HEK293 (cell line): Measurements from ENCODE around the gene PRRT2.

ENCODE experiments used
- ZNF747 ChIP-seq: fragments of 450-650 bp; formaldehyde crosslinking; IDR thresholded peaks from 2 replicates; pipeline ENCODE4 v1.5.1; 2016; ENCODE audit warnings: missing biosample characterization, missing genetic modification characterization
- TF ChIP-seq, protein P1 (sequence below): fragments of 450-650 bp; formaldehyde crosslinking; IDR thresholded peaks from 2 replicates; pipeline ENCODE4 v1.5.1; 2016; ENCODE audit warnings: missing biosample characterization, missing genetic modification characterization

DNA sequence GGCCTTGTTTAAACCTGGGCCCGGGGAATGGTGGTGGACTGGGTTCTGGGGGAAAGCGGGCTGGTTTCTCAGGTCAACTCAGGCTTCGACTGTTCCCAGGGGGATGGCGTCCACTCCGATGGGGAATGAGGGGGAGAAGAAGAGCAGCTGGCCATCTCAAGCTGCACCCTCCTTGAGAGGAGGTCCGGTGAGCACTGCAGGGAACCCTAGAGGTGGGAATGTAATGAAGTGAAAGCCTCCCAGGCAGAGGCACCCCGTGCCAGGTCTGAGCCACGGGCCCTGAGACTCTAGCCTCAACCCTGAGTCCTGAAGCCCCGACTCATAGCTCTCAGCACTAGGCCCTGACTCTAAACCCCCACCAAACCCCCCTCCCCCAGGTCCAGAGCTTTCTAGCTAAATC is 52.2 kb downstream of the PRRT2 start:
- no peak for TF ChIP-seq ZNF747 (tag by site-specific recombination)
- TF ChIP-seq, protein P1, sequence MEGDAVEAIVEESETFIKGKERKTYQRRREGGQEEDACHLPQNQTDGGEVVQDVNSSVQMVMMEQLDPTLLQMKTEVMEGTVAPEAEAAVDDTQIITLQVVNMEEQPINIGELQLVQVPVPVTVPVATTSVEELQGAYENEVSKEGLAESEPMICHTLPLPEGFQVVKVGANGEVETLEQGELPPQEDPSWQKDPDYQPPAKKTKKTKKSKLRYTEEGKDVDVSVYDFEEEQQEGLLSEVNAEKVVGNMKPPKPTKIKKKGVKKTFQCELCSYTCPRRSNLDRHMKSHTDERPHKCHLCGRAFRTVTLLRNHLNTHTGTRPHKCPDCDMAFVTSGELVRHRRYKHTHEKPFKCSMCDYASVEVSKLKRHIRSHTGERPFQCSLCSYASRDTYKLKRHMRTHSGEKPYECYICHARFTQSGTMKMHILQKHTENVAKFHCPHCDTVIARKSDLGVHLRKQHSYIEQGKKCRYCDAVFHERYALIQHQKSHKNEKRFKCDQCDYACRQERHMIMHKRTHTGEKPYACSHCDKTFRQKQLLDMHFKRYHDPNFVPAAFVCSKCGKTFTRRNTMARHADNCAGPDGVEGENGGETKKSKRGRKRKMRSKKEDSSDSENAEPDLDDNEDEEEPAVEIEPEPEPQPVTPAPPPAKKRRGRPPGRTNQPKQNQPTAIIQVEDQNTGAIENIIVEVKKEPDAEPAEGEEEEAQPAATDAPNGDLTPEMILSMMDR (tag by site-specific recombination): no peak
